Uterus (tissue), 4 donors: Measurements from ENCODE around the gene ABLIM2. TPM values are rescaled to one million over a fixed set of nuclear protein-coding genes. Genes with fewer than 3 reads are reported as not detected.

Experiments used
- DNase-seq, 2 donors: peaks; one replicate each; pipeline ENCODE4 v3.0.0-alpha.2; 2019 to 2020
- H3K27ac ChIP-seq, 2 donors: fragments of 200-600 bp; sonication (generic); 1 replicate in 1 of 2; 2 replicates in 1 of 2; pipeline ENCODE4 v1.5.1; 2016 to 2018
- H3K27me3 ChIP-seq, 2 donors: fragments of 200-600 bp; sonication (generic); one replicate each; pipeline ENCODE4 v1.5.1; 2018 to 2019; ENCODE audit warnings: control low read depth in 1 of 2
- H3K36me3 ChIP-seq, 2 donors: fragments of 200-600 bp; sonication (generic); one replicate each; pipeline ENCODE4 v1.5.1; 2019; ENCODE audit warnings: control low read depth in 1 of 2
- H3K4me1 ChIP-seq, 2 donors: fragments of 200-600 bp; sonication (generic); one replicate each; pipeline ENCODE4 v1.5.1; 2018 to 2019; ENCODE audit warnings: control low read depth in 1 of 2
- H3K4me3 ChIP-seq, 2 donors: fragments of 200-600 bp; sonication (generic); 1 replicate in 1 of 2; 2 replicates in 1 of 2; pipeline ENCODE4 v1.5.1; 2018 to 2019; ENCODE audit warnings: mild to moderate bottlenecking in 1 of 2
- H3K9me3 ChIP-seq, 2 donors: fragments of 200-600 bp; sonication (generic); one replicate each; pipeline ENCODE4 v1.5.1; 2019; ENCODE audit warnings: control low read depth in 1 of 2
- POLR2A ChIP-seq, 2 donors: fragments of 450-650 bp; IDR thresholded peaks; one replicate each; pipeline ENCODE4 v1.6.1; 2016; ENCODE audit warnings: antibody characterized with exemption in 2 of 2, mild to moderate bottlenecking in 1 of 2, moderate library complexity in 1 of 2
- intact Hi-C: fragments of 100-400 bp; cut with DNase I; formaldehyde crosslinking; loops from one replicate; pipeline ENCODE4 v1.15.1; 2023; ENCODE audit warnings: low total_unique reads
- total RNA-seq, 4 donors: library from RNA; depleted of rRNA in 3 of 4; stranded (reverse); fragments of >200 nt in 3 of 4; gene quantifications; one replicate each; pipeline versions ENCODE4 v1.1.0 to v1.2.4, GENCODE V29; 2014 to 2023
- TF ChIP-seq, protein P1 (sequence below), 4 experiments: fragments of 200-600 bp in 2 of 4; fragments of 450-650 bp in 2 of 4; sonication (generic) in 2 of 4; IDR thresholded peaks; one replicate each; pipeline ENCODE4 v1.5.1; 2016 to 2019; ENCODE audit warnings: antibody characterized with exemption in 4 of 4, mild to moderate bottlenecking in 2 of 4, moderate library complexity in 1 of 4
- donor health status: DM: yes; HTN: yes; CAD: no.

Gene ABLIM2
- total RNA-seq, 4 donors from 2014 or later, result 0.77 to 6.0 (median 1.5) TPM

DNA sequence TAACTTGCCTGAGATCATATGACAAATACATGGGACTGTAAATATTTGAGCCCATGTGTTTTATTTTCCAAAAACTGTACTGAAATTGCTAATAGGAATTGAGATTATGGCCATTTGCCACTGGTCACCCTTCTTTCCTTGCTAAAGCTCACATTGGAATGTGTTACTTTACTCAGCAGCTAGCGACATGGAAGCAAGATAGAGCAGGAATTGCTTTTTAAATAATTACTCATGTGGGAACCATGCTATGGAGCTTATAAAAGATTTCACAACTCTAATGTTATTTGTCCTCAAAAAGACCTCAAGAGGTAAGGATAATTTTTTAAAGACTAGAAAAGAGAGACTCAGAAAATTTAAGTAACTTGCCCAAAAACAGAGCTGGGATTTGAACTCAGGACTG, 170.2 kb downstream of the ABLIM2 start:
- no peak overlapping the region for H3K4me3 ChIP-seq
- H3K36me3 ChIP-seq, result no peaks in the 10 kb centered on the region
- intact Hi-C loops, result loop anchor here (5.0 kb wide), 1 partner anchor 186 kb away; no protein-coding TSS in a partner anchor
- H3K9me3 ChIP-seq, result peaks cover 0 to 4% of the 10 kb centered on the region in 2 donors
- no peak overlapping the region for H3K27ac ChIP-seq
- TF ChIP-seq, protein P1, sequence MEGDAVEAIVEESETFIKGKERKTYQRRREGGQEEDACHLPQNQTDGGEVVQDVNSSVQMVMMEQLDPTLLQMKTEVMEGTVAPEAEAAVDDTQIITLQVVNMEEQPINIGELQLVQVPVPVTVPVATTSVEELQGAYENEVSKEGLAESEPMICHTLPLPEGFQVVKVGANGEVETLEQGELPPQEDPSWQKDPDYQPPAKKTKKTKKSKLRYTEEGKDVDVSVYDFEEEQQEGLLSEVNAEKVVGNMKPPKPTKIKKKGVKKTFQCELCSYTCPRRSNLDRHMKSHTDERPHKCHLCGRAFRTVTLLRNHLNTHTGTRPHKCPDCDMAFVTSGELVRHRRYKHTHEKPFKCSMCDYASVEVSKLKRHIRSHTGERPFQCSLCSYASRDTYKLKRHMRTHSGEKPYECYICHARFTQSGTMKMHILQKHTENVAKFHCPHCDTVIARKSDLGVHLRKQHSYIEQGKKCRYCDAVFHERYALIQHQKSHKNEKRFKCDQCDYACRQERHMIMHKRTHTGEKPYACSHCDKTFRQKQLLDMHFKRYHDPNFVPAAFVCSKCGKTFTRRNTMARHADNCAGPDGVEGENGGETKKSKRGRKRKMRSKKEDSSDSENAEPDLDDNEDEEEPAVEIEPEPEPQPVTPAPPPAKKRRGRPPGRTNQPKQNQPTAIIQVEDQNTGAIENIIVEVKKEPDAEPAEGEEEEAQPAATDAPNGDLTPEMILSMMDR (IDR thresholded peaks at IDR 0.05), result no peak
- no peak for TF ChIP-seq POLR2A (IDR thresholded peaks at IDR 0.05)
- DNase-seq, result no peak
- H3K27me3 ChIP-seq, result no peaks in the 10 kb centered on the region
- no peaks in the 10 kb centered on the region for H3K4me1 ChIP-seq

DNA sequence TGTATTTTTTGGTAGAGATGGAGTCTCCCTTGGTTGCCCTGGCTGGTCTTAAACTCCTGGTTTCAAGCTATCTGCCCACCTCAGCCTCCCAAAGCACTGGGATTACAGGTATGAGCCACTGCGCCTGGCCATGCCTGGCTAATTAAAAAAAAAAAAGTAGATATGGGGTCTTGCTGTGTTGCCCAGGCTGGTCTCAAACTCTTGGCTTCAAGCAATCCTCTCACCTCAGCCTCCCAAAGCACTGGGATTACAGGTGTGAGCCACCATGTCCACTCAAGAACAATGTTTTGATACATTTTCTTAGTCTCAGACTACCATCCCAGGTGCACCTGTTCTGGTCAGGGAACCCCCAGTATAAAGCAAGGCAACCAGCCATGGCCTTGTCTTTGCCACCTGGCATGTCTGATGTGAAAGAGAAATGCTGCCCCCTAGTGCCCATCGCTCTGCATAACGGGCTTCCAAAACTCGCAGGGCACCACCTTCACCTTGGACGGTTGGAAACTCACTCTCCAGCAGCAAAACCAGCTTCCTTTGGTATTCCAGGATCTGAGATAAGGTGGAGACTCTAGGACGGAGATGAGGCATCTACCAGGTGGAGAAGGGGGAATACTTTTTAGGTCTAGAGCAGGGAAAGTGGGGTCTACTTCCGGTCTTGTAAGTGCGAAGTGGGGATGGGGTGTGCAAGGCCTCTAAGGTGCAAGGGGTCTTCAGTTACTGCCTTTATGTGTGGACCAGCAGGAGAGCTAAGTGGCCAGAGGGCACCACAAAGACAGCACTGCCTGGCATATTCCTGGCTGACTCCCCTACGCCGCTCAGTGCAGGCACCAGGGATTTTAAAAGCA, 171.2 kb downstream of the ABLIM2 start:
- Histone ChIP-seq H3K4me3 (no peak overlapping the region), H3K4me1 (no peaks in the 10 kb centered on the region), H3K9me3 (peaks cover 0 to 4% of the 10 kb centered on the region in 2 donors), H3K27ac (no peak overlapping the region), H3K27me3 (no peaks in the 10 kb centered on the region), H3K36me3 (no peaks in the 10 kb centered on the region)
- peak; percentile 63 to 73 for DNase-seq
- intact Hi-C loops, result loop anchor here (5.0 kb wide), 1 partner anchor 185 kb away; no protein-coding TSS in a partner anchor
- TF ChIP-seq, protein P1 (IDR thresholded peaks at IDR 0.05), result peak; percentile 79 to 87 (median 84)
- no peak for TF ChIP-seq POLR2A (IDR thresholded peaks at IDR 0.05)

DNA sequence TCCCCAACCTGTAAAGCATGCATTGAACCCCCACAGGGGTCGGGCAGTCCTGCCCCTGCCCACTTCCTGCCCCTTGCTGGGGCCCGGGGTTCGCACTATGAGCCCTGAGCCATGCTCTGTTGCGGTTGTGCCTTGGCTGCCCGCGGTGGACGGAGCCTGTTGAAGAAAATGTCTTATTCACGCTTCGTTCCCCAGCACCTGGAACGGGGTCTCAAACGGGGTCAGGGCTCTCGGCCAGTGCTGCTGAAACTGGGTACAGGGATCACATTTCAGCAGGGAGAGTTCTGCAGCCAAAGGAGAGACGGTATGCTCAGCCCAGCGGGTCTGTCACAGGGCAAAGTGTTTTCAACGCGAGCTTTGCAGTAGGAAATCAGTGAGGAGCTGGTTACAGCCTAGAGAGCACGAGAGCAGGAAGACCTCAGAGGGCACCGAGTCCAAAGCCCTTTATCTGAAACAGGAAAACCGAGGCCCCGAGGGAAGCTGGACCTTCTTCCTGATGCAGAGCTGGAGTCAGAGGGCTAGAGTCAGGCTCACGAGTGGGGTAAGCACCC, 172.6 kb downstream of the ABLIM2 start:
- Histone ChIP-seq H3K27me3 (no peaks in the 10 kb centered on the region), H3K9me3 (peaks cover 0 to 4% of the 10 kb centered on the region in 2 donors), H3K4me3 (no peak overlapping the region), H3K36me3 (no peaks in the 10 kb centered on the region), H3K27ac (peak overlapping the region in 1 of 2 donors; percentile 5), H3K4me1 (no peaks in the 10 kb centered on the region)
- intact Hi-C loops, result loop anchor here (5.0 kb wide), 1 partner anchor 184 kb away; no protein-coding TSS in a partner anchor
- TF ChIP-seq, protein P1 (IDR thresholded peaks at IDR 0.05), result no peak
- no peak for TF ChIP-seq POLR2A (IDR thresholded peaks at IDR 0.05)
- DNase-seq, result no peak

DNA sequence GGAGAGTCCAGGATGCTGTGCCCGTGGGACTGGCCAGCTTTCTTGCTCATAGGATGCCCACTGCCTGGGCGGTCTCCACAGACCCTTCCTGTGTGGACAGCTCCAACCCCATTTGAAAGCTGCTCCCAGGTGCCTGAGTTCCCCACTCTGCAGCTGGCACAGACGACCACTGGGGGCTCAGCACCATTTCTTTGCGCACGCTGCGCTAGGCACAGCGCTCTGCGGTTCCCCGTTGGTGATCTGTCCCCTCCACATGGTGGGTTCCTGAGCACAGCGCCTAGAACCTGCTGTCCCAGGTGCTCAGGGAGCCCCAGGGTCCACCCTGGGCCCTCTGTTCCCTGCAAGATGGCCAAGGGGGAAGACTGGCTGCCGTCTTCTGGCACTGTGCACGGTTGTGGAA, 173.5 kb downstream of the ABLIM2 start:
- Histone ChIP-seq H3K9me3 (peaks cover 0 to 4% of the 10 kb centered on the region in 2 donors), H3K27me3 (no peaks in the 10 kb centered on the region), H3K27ac (no peak overlapping the region), H3K4me1 (no peaks in the 10 kb centered on the region), H3K4me3 (no peak overlapping the region), H3K36me3 (no peaks in the 10 kb centered on the region)
- DNase-seq, result no peak
- intact Hi-C loops, result loop anchor here (5.0 kb wide), 1 partner anchor 183 kb away; no protein-coding TSS in a partner anchor
- no peak for TF ChIP-seq POLR2A (IDR thresholded peaks at IDR 0.05)
- TF ChIP-seq, protein P1 (IDR thresholded peaks at IDR 0.05), result no peak
